OCI-LY1 (cell line): Measurements from ENCODE around the gene LGALS9C.
"Not testable (repeated sequence)": the region's sequence is repeated elsewhere in the genome, so short reads cannot be mapped to it uniquely, and the experiment has no call there.

Experiments
- EZH2 ChIP-seq: fragments of 200-600 bp; sonication (generic), shearing (Covaris generic); IDR thresholded peaks from 2 replicates; pipeline ENCODE4 v1.8.0; 2017; ENCODE audit warnings: borderline replicate concordance, mixed run types, mild to moderate bottlenecking, antibody characterized with exemption, low read length, moderate library complexity, mixed read lengths
- TF ChIP-seq, protein P1 (sequence below): fragments of 200-600 bp; sonication (generic), shearing (Covaris generic); IDR thresholded peaks from 2 replicates; pipeline ENCODE4 v1.5.1; 2017; ENCODE audit warnings: mild to moderate bottlenecking, antibody characterized with exemption, low read length, moderate library complexity, mixed read lengths

DNA sequence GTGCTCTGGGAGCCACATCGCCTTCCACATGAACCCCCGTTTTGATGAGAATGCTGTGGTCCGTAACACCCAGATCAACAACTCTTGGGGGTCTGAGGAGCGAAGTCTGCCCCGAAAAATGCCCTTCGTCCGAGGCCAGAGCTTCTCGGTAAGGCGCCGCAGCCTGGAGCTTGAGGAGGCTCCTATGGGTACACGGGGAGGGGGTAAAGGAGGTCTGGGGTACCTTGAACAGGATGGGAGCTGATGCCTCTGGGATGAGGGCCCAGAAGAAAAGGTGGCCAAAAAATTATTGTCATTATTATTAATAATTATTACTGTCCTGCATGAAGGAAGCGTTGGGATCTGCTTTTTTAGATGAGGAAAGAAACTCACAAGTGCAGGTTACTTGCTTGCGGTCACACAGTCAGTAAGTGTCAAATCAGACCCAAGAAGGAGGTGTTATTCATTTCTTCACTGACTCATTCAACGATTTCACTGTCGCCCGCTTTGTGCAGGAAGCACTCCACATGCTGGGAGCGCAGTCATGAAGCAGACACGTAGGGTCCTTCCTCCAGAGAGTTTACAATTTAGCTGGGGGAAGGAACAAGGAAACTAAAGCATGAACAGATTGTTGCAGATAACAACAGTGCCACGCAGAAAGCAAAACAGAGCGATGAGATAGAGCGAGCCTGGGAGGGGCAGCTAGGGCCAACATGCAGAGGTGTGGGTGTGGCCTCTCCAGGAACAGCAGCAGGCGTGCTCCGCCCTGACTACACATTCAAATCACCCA is 16.3 kb downstream of the LGALS9C start:
- TF ChIP-seq, protein P1, sequence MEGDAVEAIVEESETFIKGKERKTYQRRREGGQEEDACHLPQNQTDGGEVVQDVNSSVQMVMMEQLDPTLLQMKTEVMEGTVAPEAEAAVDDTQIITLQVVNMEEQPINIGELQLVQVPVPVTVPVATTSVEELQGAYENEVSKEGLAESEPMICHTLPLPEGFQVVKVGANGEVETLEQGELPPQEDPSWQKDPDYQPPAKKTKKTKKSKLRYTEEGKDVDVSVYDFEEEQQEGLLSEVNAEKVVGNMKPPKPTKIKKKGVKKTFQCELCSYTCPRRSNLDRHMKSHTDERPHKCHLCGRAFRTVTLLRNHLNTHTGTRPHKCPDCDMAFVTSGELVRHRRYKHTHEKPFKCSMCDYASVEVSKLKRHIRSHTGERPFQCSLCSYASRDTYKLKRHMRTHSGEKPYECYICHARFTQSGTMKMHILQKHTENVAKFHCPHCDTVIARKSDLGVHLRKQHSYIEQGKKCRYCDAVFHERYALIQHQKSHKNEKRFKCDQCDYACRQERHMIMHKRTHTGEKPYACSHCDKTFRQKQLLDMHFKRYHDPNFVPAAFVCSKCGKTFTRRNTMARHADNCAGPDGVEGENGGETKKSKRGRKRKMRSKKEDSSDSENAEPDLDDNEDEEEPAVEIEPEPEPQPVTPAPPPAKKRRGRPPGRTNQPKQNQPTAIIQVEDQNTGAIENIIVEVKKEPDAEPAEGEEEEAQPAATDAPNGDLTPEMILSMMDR = not testable (repeated sequence)
- TF ChIP-seq EZH2 = not testable (repeated sequence)
